ENCODE data around the gene SAT2. TPM values are rescaled to one million over a fixed set of nuclear protein-coding genes. Genes with fewer than 3 reads are reported as not detected.

The SAT2 gene
- total RNA-seq, 1 experiment from 2014 or later, result 37.4 TPM

- DNase-seq (ENCODE audit: low read depth), result no peak
These were observed 36.0 kb downstream of the SAT2 start for GRCh38 chr17:7591596-7591995.

GRCh38 chr17:7590743-7591142 is 36.9 kb downstream of the SAT2 start:
- DNase-seq (ENCODE audit: low read depth), result peak; percentile 72

GRCh38 chr17:7589891-7590691 is 37.5 kb downstream of the SAT2 start, which contains the start of gene SOX15:
TSS of gene SOX15 (minus strand) at chr17:7590094. CDS start at chr17:7589676, 418 bp downstream.
- peak; percentile 77 for DNase-seq (ENCODE audit: low read depth)

- no peak for DNase-seq (ENCODE audit: low read depth)
These were observed 38.3 kb downstream of the SAT2 start for GRCh38 chr17:7589204-7589868.

- DNase-seq (ENCODE audit: low read depth), result no peak
These were observed 38.9 kb downstream of the SAT2 start for GRCh38 chr17:7588553-7589203.

GRCh38 chr17:7587420-7588151 is 40.0 kb downstream of the SAT2 start:
- DNase-seq (ENCODE audit: low read depth), result peak; percentile 91

GRCh38 chr17:7586673-7587419 is 40.8 kb downstream of the SAT2 start:
- DNase-seq (ENCODE audit: low read depth), result no peak

GRCh38 chr17:7583253-7584109 is 44.1 kb downstream of the SAT2 start, which contains the start of gene MPDU1:
TSS of gene MPDU1 (plus strand) at chr17:7583852. CDS start at chr17:7583863, 11 bp downstream.
- peak; percentile 90 for DNase-seq (ENCODE audit: low read depth)

- no peak for DNase-seq (ENCODE audit: low read depth)
These were observed 45.0 kb downstream of the SAT2 start for GRCh38 chr17:7582396-7583252.

GRCh38 chr17:7580604-7581575 is 46.7 kb downstream of the SAT2 start:
- DNase-seq (ENCODE audit: low read depth), result no peak

GRCh38 chr17:7579834-7580603 is 47.6 kb downstream of the SAT2 start:
- no peak for DNase-seq (ENCODE audit: low read depth)

GRCh38 chr17:7579001-7579833 is 48.4 kb downstream of the SAT2 start, which contains the start of gene CD68:
TSS of gene CD68 (plus strand) at chr17:7579638. CDS start at chr17:7579678, 40 bp downstream.
- DNase-seq (ENCODE audit: low read depth), result peak; percentile 95

GRCh38 chr17:7577327-7578199 is 50.1 kb downstream of the SAT2 start:
- no peak for DNase-seq (ENCODE audit: low read depth)

GRCh38 chr17:7576432-7576937 is 51.1 kb downstream of the SAT2 start:
- DNase-seq (ENCODE audit: low read depth), result no peak

All from M059J (cell line).